ENCODE results near the gene ZSCAN4. TPM values are rescaled to one million over a fixed set of nuclear protein-coding genes. Genes with fewer than 3 reads are reported as not detected.

The ZSCAN4 gene
- polyA plus RNA-seq, 1 of the 3 experiments (the other 2 are of a cell fraction): not detected

DNA sequence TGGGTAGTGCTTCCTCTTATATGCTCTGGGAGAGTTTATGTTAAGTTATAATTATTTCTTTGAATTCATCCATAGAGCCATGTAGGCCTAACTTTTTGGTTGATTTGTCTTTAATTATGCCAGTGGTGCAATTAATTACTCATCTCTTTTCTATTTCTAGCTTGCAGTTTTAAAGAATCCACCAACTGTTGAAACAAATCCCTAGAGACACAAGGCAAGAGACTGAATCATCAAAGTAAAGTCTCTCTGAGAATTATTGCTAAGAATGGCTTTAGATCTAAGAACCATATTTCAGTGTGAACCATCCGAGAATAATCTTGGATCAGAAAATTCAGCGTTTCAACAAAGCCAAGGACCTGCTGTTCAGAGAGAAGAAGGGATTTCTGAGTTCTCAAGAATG lies 7.1 kb downstream of the ZSCAN4 start:
- Histone ChIP-seq H4K20me1 (ENCODE audit: insufficient read depth) (no peaks in the 10 kb centered on the region), H2AFZ (ENCODE audit: low read depth) (no peak overlapping the region), H3K79me2 (ENCODE audit: insufficient read depth) (no peaks in the 10 kb centered on the region), H3K9ac (no peak overlapping the region), H3K36me3 (replicated peaks in 1 of 2; ENCODE audit: control insufficient read depth in 1 of 2, insufficient read depth in 2 of 2, low read length in 1 of 2) (no peaks in the 10 kb centered on the region), H3K9me3 (no peaks in the 10 kb centered on the region), H3K27me3 (ENCODE audit: insufficient read depth) (no peaks in the 10 kb centered on the region), H3K9me2 (no peaks in the 10 kb centered on the region), H3K4me3 (ENCODE audit: low read depth in 2 of 2, low read length in 1 of 2) (no peak overlapping the region), H3K4me2 (no peak overlapping the region), H3K27ac (ENCODE audit: low read depth in 2 of 2, low read length in 1 of 2) (no peak overlapping the region), H3K4me1 (ENCODE audit: control insufficient read depth in 1 of 2, insufficient read depth in 2 of 2, low read depth in 1 of 2, low read length in 1 of 2) (no peaks in the 10 kb centered on the region), H3F3A (replicated peaks; ENCODE audit: insufficient read depth) (no peaks in the 10 kb centered on the region)
- POLR2A ChIA-PET: no interaction called here
- TF ChIP-seq, protein P1, sequence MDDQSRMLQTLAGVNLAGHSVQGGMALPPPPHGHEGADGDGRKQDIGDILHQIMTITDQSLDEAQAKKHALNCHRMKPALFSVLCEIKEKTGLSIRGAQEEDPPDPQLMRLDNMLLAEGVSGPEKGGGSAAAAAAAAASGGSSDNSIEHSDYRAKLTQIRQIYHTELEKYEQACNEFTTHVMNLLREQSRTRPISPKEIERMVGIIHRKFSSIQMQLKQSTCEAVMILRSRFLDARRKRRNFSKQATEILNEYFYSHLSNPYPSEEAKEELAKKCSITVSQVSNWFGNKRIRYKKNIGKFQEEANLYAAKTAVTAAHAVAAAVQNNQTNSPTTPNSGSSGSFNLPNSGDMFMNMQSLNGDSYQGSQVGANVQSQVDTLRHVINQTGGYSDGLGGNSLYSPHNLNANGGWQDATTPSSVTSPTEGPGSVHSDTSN (IDR thresholded peaks at IDR 0.05): no peak
- TF ChIP-seq, protein P2, sequence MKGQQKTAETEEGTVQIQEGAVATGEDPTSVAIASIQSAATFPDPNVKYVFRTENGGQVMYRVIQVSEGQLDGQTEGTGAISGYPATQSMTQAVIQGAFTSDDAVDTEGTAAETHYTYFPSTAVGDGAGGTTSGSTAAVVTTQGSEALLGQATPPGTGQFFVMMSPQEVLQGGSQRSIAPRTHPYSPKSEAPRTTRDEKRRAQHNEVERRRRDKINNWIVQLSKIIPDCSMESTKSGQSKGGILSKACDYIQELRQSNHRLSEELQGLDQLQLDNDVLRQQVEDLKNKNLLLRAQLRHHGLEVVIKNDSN (IDR thresholded peaks at IDR 0.05; ENCODE audit: borderline replicate concordance, low read depth): no peak
- TF ChIP-seq SIN3A (IDR thresholded peaks at IDR 0.05; ENCODE audit: borderline replicate concordance, low read depth, low read length): no peak
- no peak for TF ChIP-seq MXI1 (IDR thresholded peaks at IDR 0.05; ENCODE audit: low read depth, low read length)
- TF ChIP-seq MEF2A (IDR thresholded peaks at IDR 0.05; ENCODE audit: borderline replicate concordance, low read depth): no peak
- no peak for TF ChIP-seq RXRA (IDR thresholded peaks at IDR 0.05; ENCODE audit: borderline replicate concordance, low read depth)
- TF ChIP-seq, protein P3, sequence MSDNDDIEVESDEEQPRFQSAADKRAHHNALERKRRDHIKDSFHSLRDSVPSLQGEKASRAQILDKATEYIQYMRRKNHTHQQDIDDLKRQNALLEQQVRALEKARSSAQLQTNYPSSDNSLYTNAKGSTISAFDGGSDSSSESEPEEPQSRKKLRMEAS (IDR thresholded peaks at IDR 0.05; ENCODE audit: low read depth): no peak
- TF ChIP-seq TCF12 (IDR thresholded peaks at IDR 0.05): no peak
- no peak for TF ChIP-seq NRF1 (IDR thresholded peaks at IDR 0.05; ENCODE audit: low read depth, low read length)
- no peak for DNase-seq
- CTCF ChIA-PET: interaction anchor here (0.6 kb wide), 1 partner anchor 52 kb away, joined by 3 read pairs; no protein-coding TSS in a partner anchor
- WGBS (ENCODE audit: low lambda C conversion rate): 4% methylated on average over 2 of the region's 2 CpGs

DNA sequence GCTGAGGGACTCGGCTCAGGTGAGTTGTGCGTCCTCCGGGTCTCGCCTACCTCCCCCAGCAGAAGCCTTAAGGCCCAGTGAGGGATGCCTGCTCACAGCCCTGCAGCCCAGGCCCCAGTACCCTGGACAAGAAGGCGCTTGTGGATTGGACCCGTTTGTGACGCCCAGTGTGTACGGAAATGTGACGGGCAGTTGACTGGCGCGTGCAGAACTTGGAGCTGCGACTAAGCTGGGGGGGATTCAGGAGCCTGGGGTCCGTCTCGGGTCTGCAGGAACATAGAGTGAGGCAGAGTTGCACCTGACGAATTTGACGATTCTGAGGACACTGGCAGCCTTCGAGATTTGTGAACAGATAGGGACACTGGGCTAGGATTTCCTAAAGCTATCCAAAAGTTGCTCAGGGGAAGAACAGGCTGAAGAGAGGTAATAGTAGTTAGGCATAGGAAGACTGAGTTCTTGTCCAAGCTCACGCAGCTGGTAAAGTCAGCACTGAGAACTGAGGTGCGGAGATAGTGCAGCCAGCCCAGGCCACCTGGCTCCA lies 13.6 kb downstream of the ZSCAN4 start:
- Histone ChIP-seq H3F3A (replicated peaks; ENCODE audit: insufficient read depth) (no peaks in the 10 kb centered on the region), H3K4me1 (ENCODE audit: control insufficient read depth in 1 of 2, insufficient read depth in 2 of 2, low read depth in 1 of 2, low read length in 1 of 2) (peaks cover 5 to 6% of the 10 kb centered on the region in 2 experiments; a peak in 1 of 4 replicates), H3K27ac (ENCODE audit: low read depth in 2 of 2, low read length in 1 of 2) (peak overlapping the region; percentile 12 to 53; a peak in 2 of 4 replicates), H3K27me3 (ENCODE audit: insufficient read depth) (no peaks in the 10 kb centered on the region), H3K4me3 (ENCODE audit: low read depth in 2 of 2, low read length in 1 of 2) (peak overlapping the region; percentile 91 to 97), H3K9ac (peak overlapping the region; percentile 68), H4K20me1 (ENCODE audit: insufficient read depth) (no peaks in the 10 kb centered on the region), H3K4me2 (peak overlapping the region; percentile 87), H3K9me3 (peaks cover 9% of the 10 kb centered on the region; the same call in 1 of the 2 replicates), H3K9me2 (no peaks in the 10 kb centered on the region), H3K36me3 (replicated peaks in 1 of 2; ENCODE audit: control insufficient read depth in 1 of 2, insufficient read depth in 2 of 2, low read length in 1 of 2) (peaks cover 31 to 34% of the 10 kb centered on the region in 2 experiments), H2AFZ (ENCODE audit: low read depth) (peak overlapping the region; percentile 81), H3K79me2 (ENCODE audit: insufficient read depth) (peaks cover 55% of the 10 kb centered on the region)
- ChIA-PET POLR2A (interaction anchor here (0.9 to 1.7 kb wide), 8 partner anchors 10 to 468 kb away, joined by 3 to 8 read pairs (median 4); partner anchors contain the start of genes ZNF134, ZNF211, ZNF329 and ZNF606), CTCF (interaction anchor here (1.1 to 1.3 kb wide), 3 partner anchors 12 to 62 kb away, joined by 3 to 4 read pairs (median 4); no protein-coding TSS in a partner anchor)
- WGBS (ENCODE audit: low lambda C conversion rate): 10% methylated on average over 15 of the region's 19 CpGs
- DNase-seq: no peak
- TF ChIP-seq ELF1 (IDR thresholded peaks at IDR 0.05): no peak
- TF ChIP-seq, protein P4, sequence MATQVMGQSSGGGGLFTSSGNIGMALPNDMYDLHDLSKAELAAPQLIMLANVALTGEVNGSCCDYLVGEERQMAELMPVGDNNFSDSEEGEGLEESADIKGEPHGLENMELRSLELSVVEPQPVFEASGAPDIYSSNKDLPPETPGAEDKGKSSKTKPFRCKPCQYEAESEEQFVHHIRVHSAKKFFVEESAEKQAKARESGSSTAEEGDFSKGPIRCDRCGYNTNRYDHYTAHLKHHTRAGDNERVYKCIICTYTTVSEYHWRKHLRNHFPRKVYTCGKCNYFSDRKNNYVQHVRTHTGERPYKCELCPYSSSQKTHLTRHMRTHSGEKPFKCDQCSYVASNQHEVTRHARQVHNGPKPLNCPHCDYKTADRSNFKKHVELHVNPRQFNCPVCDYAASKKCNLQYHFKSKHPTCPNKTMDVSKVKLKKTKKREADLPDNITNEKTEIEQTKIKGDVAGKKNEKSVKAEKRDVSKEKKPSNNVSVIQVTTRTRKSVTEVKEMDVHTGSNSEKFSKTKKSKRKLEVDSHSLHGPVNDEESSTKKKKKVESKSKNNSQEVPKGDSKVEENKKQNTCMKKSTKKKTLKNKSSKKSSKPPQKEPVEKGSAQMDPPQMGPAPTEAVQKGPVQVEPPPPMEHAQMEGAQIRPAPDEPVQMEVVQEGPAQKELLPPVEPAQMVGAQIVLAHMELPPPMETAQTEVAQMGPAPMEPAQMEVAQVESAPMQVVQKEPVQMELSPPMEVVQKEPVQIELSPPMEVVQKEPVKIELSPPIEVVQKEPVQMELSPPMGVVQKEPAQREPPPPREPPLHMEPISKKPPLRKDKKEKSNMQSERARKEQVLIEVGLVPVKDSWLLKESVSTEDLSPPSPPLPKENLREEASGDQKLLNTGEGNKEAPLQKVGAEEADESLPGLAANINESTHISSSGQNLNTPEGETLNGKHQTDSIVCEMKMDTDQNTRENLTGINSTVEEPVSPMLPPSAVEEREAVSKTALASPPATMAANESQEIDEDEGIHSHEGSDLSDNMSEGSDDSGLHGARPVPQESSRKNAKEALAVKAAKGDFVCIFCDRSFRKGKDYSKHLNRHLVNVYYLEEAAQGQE (IDR thresholded peaks at IDR 0.05; ENCODE audit: low read depth, low read length): no peak
- no peak for TF ChIP-seq RCOR1 (IDR thresholded peaks at IDR 0.05; ENCODE audit: low read length)
- no peak for TF ChIP-seq TEAD4 (IDR thresholded peaks at IDR 0.05; ENCODE audit: borderline replicate concordance, insufficient read depth)
- TF ChIP-seq FOSL2 (IDR thresholded peaks at IDR 0.05; ENCODE audit: borderline replicate concordance, low read depth): no peak
- TF ChIP-seq SMC3 (IDR thresholded peaks at IDR 0.05; ENCODE audit: low read depth, low read length): no peak

Measured in SK-N-SH (cell line).